T-helper 9 cell (primary cell): ENCODE results near the gene CFAP251.
"Not testable (repeated sequence)": the region's sequence is repeated elsewhere in the genome, so short reads cannot be mapped to it uniquely, and the experiment has no call there.

ENCODE experiments used
- DNase-seq: peaks from one replicate; pipeline ENCODE4 v3.0.0-alpha.2; 2020

The CFAP251 gene

GRCh38 chr12:122030424-122031035 is 112.1 kb downstream of the CFAP251 start:
- DNase-seq: no peak

- peak; percentile 33 for DNase-seq
Observed at GRCh38 chr12:122031342-122032216, 113.2 kb downstream of the CFAP251 start.

- no peak for DNase-seq
Observed at GRCh38 chr12:122032580-122032979, 114.2 kb downstream of the CFAP251 start.

- no peak for DNase-seq
Observed at GRCh38 chr12:122035292-122035691, 116.9 kb downstream of the CFAP251 start.

GRCh38 chr12:122036153-122036552 is 117.8 kb downstream of the CFAP251 start:
- DNase-seq: no peak

GRCh38 chr12:122040579-122041386 is 122.4 kb downstream of the CFAP251 start:
- DNase-seq: no peak

GRCh38 chr12:122041458-122041857 is 123.1 kb downstream of the CFAP251 start:
- DNase-seq: not testable (repeated sequence)

- no peak for DNase-seq
Observed at GRCh38 chr12:122042910-122043309, 124.5 kb downstream of the CFAP251 start.

- no peak for DNase-seq
Observed at GRCh38 chr12:122043476-122043875, 125.1 kb downstream of the CFAP251 start.

- no peak for DNase-seq
Observed at GRCh38 chr12:122045262-122045661, 126.9 kb downstream of the CFAP251 start.

- no peak for DNase-seq
Observed at GRCh38 chr12:122046145-122046544, 127.8 kb downstream of the CFAP251 start.

GRCh38 chr12:122048151-122048550 is 129.8 kb downstream of the CFAP251 start:
- DNase-seq: no peak

GRCh38 chr12:122049827-122050226 is 131.4 kb downstream of the CFAP251 start:
- no peak for DNase-seq

- DNase-seq: no peak
Observed at GRCh38 chr12:122050706-122051105, 132.3 kb downstream of the CFAP251 start.

GRCh38 chr12:122051231-122051876 is 133.0 kb downstream of the CFAP251 start:
- no peak for DNase-seq

GRCh38 chr12:122052285-122052684 is 133.9 kb downstream of the CFAP251 start:
- no peak for DNase-seq
